COLO668 (cell line): ENCODE results near the gene CDC42.

Experiments
- DNase-seq: peaks from one replicate; lab custom pipeline; 2025; ENCODE audit not compliant: unreplicated experiment; lab: John Stamatoyannopoulos, UW

CDC42 gene

GRCh38 chr1:22037520-22037919, 15.0 kb upstream of the CDC42 start:
- DNase-seq, result no peak

GRCh38 chr1:22038036-22038435, 14.5 kb upstream of the CDC42 start:
- peak; percentile 27 for DNase-seq

GRCh38 chr1:22039594-22040285, 12.8 kb upstream of the CDC42 start:
- peak; percentile 85 for DNase-seq

GRCh38 chr1:22040286-22040623, 12.3 kb upstream of the CDC42 start:
- DNase-seq, result no peak

- no peak for DNase-seq
Observed at GRCh38 chr1:22041505-22041904, 11.0 kb upstream of the CDC42 start.

GRCh38 chr1:22043198-22043769, 9.2 kb upstream of the CDC42 start:
- peak; percentile 29 for DNase-seq

- DNase-seq, result peak; percentile 37
Observed at GRCh38 chr1:22044690-22045420, 7.7 kb upstream of the CDC42 start.

GRCh38 chr1:22045604-22046228, 6.8 kb upstream of the CDC42 start:
- no peak for DNase-seq

- no peak for DNase-seq
Observed at GRCh38 chr1:22048351-22049192, 3.9 kb upstream of the CDC42 start.

GRCh38 chr1:22050330-22050729, 2.2 kb upstream of the CDC42 start:
- no peak for DNase-seq

GRCh38 chr1:22051607-22052114, 848 bp upstream of the CDC42 start:
- DNase-seq, result no peak

GRCh38 chr1:22053017-22053860, 730 bp downstream of the CDC42 start:
- peak; percentile 91 for DNase-seq

- DNase-seq, result no peak
Observed at GRCh38 chr1:22053861-22054770, 1.6 kb downstream of the CDC42 start.

- no peak for DNase-seq
Observed at GRCh38 chr1:22055463-22055862, 3.0 kb downstream of the CDC42 start.

GRCh38 chr1:22056043-22056442, 3.5 kb downstream of the CDC42 start:
- no peak for DNase-seq

GRCh38 chr1:22056936-22057335, 4.4 kb downstream of the CDC42 start:
- DNase-seq, result no peak

- no peak for DNase-seq
Observed at GRCh38 chr1:22057861-22058260, 5.4 kb downstream of the CDC42 start.

GRCh38 chr1:22064751-22065402, 12.4 kb downstream of the CDC42 start:
- DNase-seq, result no peak
